GM10248 (cell line): ENCODE results near the gene ERCC6.

Experiments
- CTCF ChIA-PET: fragments of 300-600 bp; sonication (Branson Sonifier 250); formaldehyde crosslinking; extraction: SDS; loops from one replicate; lab custom pipeline; 2021; ENCODE audit warnings: antibody characterized with exemption; lab: Yijun Ruan, JAX
- POLR2A ChIA-PET: fragments of 350-650 bp; sonication (Branson Sonifier 250); formaldehyde crosslinking; extraction: SDS; loops from one replicate; lab custom pipeline; 2020; ENCODE audit warnings: antibody characterized with exemption; lab: Yijun Ruan, JAX
- DNase-seq: peaks from one replicate; pipeline ENCODE4 v3.0.0; 2012; ENCODE audit errors: extremely low spot score
- TF ChIP-seq, protein P1 (sequence below): IDR thresholded peaks from 2 replicates; pipeline ENCODE4 v1.5.1; 2012; ENCODE audit warnings: mild to moderate bottlenecking, low read depth; ENCODE audit errors: extremely low read depth, missing control alignments, control extremely low read depth

ERCC6 gene

DNA sequence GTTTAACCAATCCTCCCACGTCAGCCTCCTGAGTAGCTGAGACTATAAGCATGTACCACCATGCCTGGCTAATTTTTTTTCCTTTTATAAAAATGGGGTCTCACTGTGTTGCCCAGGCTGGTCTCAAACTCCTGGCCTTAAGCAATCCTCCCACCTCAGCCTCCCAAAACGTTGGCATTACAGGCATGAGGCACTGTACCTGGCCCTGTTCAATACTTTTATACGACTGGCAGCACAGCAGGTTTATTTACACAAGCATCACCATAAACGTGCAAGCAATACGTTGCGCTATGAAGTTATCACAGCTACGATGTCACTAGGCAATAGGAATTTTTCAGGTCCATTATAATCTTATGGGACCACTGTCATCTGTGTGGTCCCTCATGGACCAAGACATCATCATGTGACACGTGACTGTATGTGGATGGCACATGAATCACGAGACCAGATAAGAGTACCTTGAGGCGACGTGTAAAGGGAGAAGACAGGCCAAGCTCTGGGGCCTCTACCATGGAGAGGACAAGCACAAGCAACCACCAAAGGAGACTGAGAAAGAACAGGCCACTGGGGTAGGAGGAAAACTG lies 36.7 kb upstream of the ERCC6 start:
- CTCF ChIA-PET, result interaction anchor here (1.3 to 3.2 kb wide), 2 partner anchors 11 to 19 kb away, joined by 4 to 13 read pairs; no protein-coding TSS in a partner anchor
- TF ChIP-seq, protein P1, sequence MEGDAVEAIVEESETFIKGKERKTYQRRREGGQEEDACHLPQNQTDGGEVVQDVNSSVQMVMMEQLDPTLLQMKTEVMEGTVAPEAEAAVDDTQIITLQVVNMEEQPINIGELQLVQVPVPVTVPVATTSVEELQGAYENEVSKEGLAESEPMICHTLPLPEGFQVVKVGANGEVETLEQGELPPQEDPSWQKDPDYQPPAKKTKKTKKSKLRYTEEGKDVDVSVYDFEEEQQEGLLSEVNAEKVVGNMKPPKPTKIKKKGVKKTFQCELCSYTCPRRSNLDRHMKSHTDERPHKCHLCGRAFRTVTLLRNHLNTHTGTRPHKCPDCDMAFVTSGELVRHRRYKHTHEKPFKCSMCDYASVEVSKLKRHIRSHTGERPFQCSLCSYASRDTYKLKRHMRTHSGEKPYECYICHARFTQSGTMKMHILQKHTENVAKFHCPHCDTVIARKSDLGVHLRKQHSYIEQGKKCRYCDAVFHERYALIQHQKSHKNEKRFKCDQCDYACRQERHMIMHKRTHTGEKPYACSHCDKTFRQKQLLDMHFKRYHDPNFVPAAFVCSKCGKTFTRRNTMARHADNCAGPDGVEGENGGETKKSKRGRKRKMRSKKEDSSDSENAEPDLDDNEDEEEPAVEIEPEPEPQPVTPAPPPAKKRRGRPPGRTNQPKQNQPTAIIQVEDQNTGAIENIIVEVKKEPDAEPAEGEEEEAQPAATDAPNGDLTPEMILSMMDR, result no peak
- no peak for DNase-seq
- POLR2A ChIA-PET, result no interaction called here

DNA sequence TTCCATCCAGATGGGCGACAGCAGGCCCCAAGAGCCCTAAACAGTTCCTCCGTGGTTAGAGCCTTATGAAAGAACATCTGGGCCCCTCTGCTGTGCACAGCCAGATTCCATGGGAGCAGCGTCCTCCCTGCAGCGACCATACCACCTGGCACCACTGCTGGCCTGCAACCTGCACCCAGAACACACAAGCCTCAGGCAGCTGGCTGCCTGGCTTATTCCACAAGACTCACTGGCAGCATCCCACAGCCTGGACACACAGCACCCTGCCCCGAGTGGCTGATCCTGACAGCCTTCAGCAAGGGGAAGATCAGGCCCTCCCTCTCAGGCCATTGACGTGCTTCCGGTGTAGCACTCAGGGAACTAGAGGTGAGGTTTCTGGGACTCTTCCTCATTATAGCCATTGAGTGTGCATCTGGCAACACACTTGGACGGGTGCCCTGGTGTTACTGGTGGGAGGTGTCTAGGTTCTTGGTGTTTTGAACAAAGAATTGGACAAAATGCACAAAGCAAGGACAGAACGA lies 33.7 kb upstream of the ERCC6 start:
- CTCF ChIA-PET, result no interaction called here
- TF ChIP-seq, protein P1, result no peak
- DNase-seq, result no peak
- POLR2A ChIA-PET, result no interaction called here

DNA sequence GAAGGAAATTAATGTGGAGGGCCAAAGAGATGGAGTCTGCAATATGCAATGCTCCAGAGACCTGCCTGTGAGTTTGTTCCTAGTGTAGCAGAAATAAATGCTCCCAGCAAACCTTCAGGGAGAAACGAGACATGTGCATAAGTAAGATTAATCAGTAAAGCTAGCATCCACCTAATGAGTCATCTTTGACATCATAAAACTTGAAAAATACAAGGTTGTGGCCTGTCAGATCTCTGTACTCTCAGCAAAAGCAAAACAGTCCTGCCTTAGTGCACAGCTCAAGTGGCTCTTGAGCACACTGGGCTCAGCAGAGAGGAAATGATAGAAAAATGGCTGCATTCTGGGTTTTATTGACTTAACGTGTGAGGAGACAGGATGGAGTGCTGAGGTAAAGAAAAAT lies 32.5 kb upstream of the ERCC6 start:
- no peak for DNase-seq
- TF ChIP-seq, protein P1, result no peak
- ChIA-PET CTCF (interaction anchor here (1.0 to 1.4 kb wide), 2 partner anchors 8 to 22 kb away, joined by 3 to 6 read pairs; no protein-coding TSS in a partner anchor), POLR2A (no interaction called here)

DNA sequence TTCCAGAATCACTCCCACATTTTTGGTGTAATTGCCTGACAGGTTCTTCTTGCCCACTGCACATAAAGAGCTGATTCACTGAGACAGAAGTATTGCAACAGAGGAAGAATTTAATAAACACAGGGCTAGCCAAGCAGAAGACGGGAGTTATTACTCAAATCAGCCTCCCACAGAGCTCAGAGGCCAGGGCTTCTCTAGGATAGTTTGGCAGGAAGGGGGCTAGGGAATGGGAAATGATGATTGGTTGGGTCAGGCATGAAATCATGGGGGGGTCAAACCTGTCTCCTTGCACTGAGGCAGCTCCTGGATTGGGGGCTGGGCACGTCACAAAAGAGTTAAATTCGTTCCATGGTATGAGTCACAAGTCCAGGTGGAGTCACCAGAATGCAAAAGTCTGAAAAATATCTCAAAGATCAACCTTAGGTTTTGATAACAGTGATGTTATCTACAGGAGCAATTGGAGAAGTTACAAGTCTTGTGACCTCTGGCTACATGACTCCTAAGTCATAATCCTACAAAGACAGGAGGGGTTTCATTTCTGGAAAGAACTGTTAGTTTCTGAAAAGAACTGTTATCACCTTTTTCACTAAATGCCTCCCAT lies 30.2 kb upstream of the ERCC6 start:
- DNase-seq, result no peak
- TF ChIP-seq, protein P1, result no peak
- CTCF ChIA-PET, result interaction anchor here (5.3 kb wide), 1 partner anchor 25 kb away, joined by 32 read pairs; no protein-coding TSS in a partner anchor
- POLR2A ChIA-PET, result no interaction called here

DNA sequence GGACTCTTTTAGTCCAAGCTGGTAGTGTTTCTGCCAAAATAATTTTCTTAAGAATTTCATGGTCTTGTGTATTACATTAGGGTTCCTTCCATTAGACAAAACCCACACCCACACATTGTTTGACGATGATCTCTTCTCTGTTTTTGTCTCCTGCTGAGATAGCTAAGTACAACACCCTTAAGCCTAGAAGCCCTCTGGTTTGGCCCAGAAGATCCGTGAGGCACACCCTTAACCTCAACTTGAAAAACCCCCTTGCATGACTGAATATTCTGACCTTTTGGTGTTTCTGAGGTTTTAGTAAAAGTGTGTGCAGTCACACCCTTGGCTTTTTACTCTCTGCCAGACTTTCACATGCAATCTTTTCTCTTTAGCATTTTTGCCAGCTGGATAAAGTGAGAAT lies 29.3 kb upstream of the ERCC6 start:
- CTCF ChIA-PET, result interaction anchor here (1.0 to 5.3 kb wide), 4 partner anchors 10 to 655 kb away, joined by 3 to 32 read pairs (median 6); partner anchors contain the start of gene ERCC6
- no peak for DNase-seq
- POLR2A ChIA-PET, result no interaction called here
- TF ChIP-seq, protein P1, result no peak

DNA sequence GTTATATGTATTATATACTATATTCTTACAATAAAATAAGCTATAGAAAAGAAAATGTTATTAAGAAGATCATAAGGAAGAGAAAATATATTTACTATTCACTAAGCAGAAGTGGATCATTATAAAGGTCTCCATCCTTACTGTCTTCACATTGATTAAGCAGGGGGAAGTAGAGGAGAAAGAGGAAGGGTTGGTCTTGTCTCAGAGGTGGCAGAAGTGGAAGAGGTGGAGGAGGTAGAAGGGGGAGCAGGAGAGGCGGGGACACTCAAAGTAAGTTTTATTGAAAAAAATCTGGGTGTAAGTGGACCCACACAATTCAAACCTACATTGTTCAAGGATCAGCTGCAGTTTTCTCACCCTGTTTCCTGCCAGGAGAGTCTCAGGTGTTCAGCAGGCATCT lies 28.9 kb upstream of the ERCC6 start:
- CTCF ChIA-PET, result interaction anchor here (1.0 to 5.3 kb wide), 4 partner anchors 10 to 656 kb away, joined by 3 to 32 read pairs (median 6); partner anchors contain the start of gene ERCC6
- POLR2A ChIA-PET, result no interaction called here
- no peak for DNase-seq
- TF ChIP-seq, protein P1, result no peak
